Adipocyte (in vitro differentiated cells): ENCODE measurements around the gene FOXA3.

ENCODE experiments used
- DNase-seq: peaks from one replicate; pipeline ENCODE4 v3.0.0-alpha.2; 2015; ENCODE audit warnings: low read depth
- H3K27me3 ChIP-seq: replicated peaks from 2 replicates; pipeline ENCODE4 v1.7.0; 2013; ENCODE audit warnings: mild to moderate bottlenecking, low read length, moderate library complexity; ENCODE audit not compliant: control insufficient read depth, insufficient read depth
- H3K36me3 ChIP-seq: 2 replicates; pipeline ENCODE4 v1.7.0; 2013; ENCODE audit warnings: low read length, mild to moderate bottlenecking, moderate library complexity; ENCODE audit not compliant: control insufficient read depth, insufficient read depth, severe bottlenecking
- H3K4me1 ChIP-seq: 2 replicates; pipeline ENCODE4 v1.7.0; 2013; ENCODE audit warnings: mild to moderate bottlenecking, low read length, moderate library complexity; ENCODE audit not compliant: control insufficient read depth, insufficient read depth
- H3K4me3 ChIP-seq: 2 replicates; pipeline ENCODE4 v1.7.0; 2013; ENCODE audit warnings: mild to moderate bottlenecking, low read length, moderate library complexity
- H3K9ac ChIP-seq: 2 replicates; pipeline ENCODE4 v1.7.0; 2013; ENCODE audit warnings: mild to moderate bottlenecking, low read length, moderate library complexity
- H3K9me3 ChIP-seq: 2 replicates; pipeline ENCODE4 v1.7.0; 2013; ENCODE audit warnings: mild to moderate bottlenecking, low read length, moderate library complexity; ENCODE audit not compliant: control insufficient read depth

FOXA3 gene

GRCh38 chr19:45822716-45823115, 41.4 kb upstream of the FOXA3 start:
- Histone ChIP-seq H3K36me3 (peaks cover 65% of the 10 kb centered on the region), H3K9ac (no peak overlapping the region), H3K27me3 (no peaks in the 10 kb centered on the region), H3K4me3 (no peak overlapping the region), H3K4me1 (no peaks in the 10 kb centered on the region), H3K9me3 (no peaks in the 10 kb centered on the region)
- no peak for DNase-seq

GRCh38 chr19:45823182-45823581, 40.9 kb upstream of the FOXA3 start:
- Histone ChIP-seq H3K4me3 (no peak overlapping the region), H3K27me3 (no peaks in the 10 kb centered on the region), H3K9me3 (no peaks in the 10 kb centered on the region), H3K4me1 (no peaks in the 10 kb centered on the region), H3K36me3 (peaks cover 69% of the 10 kb centered on the region), H3K9ac (no peak overlapping the region)
- no peak for DNase-seq

- no peaks in the 10 kb centered on the region for H3K27me3 ChIP-seq
- peaks cover 78% of the 10 kb centered on the region for H3K36me3 ChIP-seq
- no peak for DNase-seq
- H3K9me3 ChIP-seq: no peaks in the 10 kb centered on the region
- H3K4me1 ChIP-seq: no peaks in the 10 kb centered on the region
- H3K4me3 ChIP-seq: no peak overlapping the region
- no peak overlapping the region for H3K9ac ChIP-seq
These were observed 40.1 kb upstream of the FOXA3 start for GRCh38 chr19:45824041-45824471.

GRCh38 chr19:45824531-45825262, 39.4 kb upstream of the FOXA3 start:
- Histone ChIP-seq H3K36me3 (peaks cover 84% of the 10 kb centered on the region), H3K27me3 (no peaks in the 10 kb centered on the region), H3K9me3 (no peaks in the 10 kb centered on the region), H3K9ac (no peak overlapping the region), H3K4me3 (no peak overlapping the region), H3K4me1 (no peaks in the 10 kb centered on the region)
- no peak for DNase-seq

DNA sequence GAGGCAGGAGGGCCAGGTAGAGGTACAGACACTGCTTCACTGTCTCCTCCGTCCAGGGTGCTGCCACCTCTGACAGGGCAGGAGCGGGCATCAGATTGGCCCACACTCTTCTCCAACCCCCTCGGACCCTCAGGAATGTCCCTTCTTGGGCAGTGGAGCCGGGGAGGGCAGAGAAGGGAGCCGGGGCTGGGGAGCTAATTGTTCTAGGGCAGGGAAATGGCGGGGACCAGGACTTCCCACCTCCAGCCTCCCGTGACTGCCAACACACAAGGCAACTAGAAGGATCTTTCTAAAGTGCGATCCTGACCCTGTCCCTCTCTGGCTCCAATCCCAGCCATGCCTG, 38.9 kb upstream of the FOXA3 start:
- no peak for DNase-seq
- H3K4me1 ChIP-seq: no peaks in the 10 kb centered on the region
- H3K36me3 ChIP-seq: peaks cover 84% of the 10 kb centered on the region
- no peaks in the 10 kb centered on the region for H3K27me3 ChIP-seq
- no peak overlapping the region for H3K9ac ChIP-seq
- H3K9me3 ChIP-seq: no peaks in the 10 kb centered on the region
- no peak overlapping the region for H3K4me3 ChIP-seq

DNA sequence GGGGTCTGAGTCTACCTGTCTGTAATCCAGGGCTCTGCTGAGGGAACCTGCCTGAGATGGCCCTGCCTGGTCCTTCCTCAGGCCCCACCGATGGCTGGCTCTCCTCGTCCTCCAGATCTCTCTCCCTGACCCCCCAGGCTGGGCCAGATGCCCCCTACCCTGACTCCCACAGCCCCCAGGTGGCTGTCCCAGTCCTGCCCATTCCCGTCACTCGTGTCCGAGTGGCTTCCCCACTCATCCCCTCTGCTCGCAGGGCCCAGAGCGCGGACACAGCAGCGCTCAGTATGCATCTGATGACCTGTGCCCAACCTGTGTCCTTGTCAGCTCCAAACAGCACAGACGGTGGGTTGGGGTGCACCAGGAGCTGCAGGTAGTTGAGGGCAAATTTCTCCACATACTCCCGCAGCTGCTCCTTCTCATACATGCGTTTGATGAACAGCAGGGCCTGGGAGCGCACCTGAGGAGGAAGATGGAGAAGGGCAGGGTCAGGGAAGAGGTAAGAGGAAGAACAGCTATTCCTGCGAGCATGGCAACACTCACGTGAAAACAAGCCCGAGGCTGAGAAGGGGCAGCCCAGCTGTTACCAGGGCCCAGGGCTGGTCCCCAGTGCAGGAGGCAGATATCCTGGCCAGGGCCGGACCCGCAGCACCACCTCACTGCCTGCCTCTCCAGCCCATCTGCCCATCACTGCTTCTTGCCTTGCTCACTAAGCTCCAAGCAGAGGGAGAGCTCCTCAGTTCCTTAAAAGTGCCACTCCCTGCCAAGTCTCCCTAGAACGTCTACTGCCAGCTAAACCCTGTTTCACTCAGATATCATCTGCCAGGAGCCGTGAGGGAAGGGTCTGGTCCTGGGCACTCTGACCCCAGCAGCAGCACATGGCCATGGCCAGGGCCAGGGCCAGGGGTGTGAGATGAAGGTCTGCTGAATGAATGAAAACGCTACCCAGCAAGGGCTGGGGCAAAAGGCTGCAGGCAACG, 37.9 kb upstream of the FOXA3 start:
- no peak for DNase-seq
- H3K4me1 ChIP-seq: no peaks in the 10 kb centered on the region

GRCh38 chr19:45826934-45827333, 37.2 kb upstream of the FOXA3 start:
- Histone ChIP-seq H3K9me3 (no peaks in the 10 kb centered on the region), H3K9ac (no peak overlapping the region), H3K4me1 (no peaks in the 10 kb centered on the region), H3K27me3 (no peaks in the 10 kb centered on the region), H3K36me3 (peaks cover 89% of the 10 kb centered on the region), H3K4me3 (no peak overlapping the region)
- DNase-seq: no peak

More for the DNA sequence above, 37.9 kb upstream of the FOXA3 start:
- H3K4me3 ChIP-seq: no peak overlapping the region
- H3K27me3 ChIP-seq: no peaks in the 10 kb centered on the region
- no peak overlapping the region for H3K9ac ChIP-seq
- no peaks in the 10 kb centered on the region for H3K9me3 ChIP-seq
- peaks cover 84% of the 10 kb centered on the region for H3K36me3 ChIP-seq

GRCh38 chr19:45827459-45828093, 36.5 kb upstream of the FOXA3 start:
- peaks cover 92% of the 10 kb centered on the region for H3K36me3 ChIP-seq
- DNase-seq: no peak
- no peaks in the 10 kb centered on the region for H3K9me3 ChIP-seq

GRCh38 chr19:45828523-45828922, 35.6 kb upstream of the FOXA3 start:
- peaks cover 90% of the 10 kb centered on the region for H3K36me3 ChIP-seq
- H3K4me1 ChIP-seq: no peaks in the 10 kb centered on the region
- H3K27me3 ChIP-seq: no peaks in the 10 kb centered on the region
- H3K4me3 ChIP-seq: no peak overlapping the region
- no peak for DNase-seq
- no peak overlapping the region for H3K9ac ChIP-seq
- H3K9me3 ChIP-seq: no peaks in the 10 kb centered on the region

More at GRCh38 chr19:45827459-45828093, 36.5 kb upstream of the FOXA3 start:
- Histone ChIP-seq H3K27me3 (no peaks in the 10 kb centered on the region), H3K4me3 (no peak overlapping the region), H3K9ac (no peak overlapping the region), H3K4me1 (no peaks in the 10 kb centered on the region)

GRCh38 chr19:45828945-45829344, 35.2 kb upstream of the FOXA3 start:
- Histone ChIP-seq H3K9ac (no peak overlapping the region), H3K4me1 (no peaks in the 10 kb centered on the region), H3K27me3 (no peaks in the 10 kb centered on the region), H3K36me3 (peaks cover 90% of the 10 kb centered on the region), H3K4me3 (no peak overlapping the region), H3K9me3 (no peaks in the 10 kb centered on the region)
- DNase-seq: no peak

- no peaks in the 10 kb centered on the region for H3K27me3 ChIP-seq
- peaks cover 89% of the 10 kb centered on the region for H3K36me3 ChIP-seq
- H3K9me3 ChIP-seq: no peaks in the 10 kb centered on the region
- no peak overlapping the region for H3K4me3 ChIP-seq
- no peak overlapping the region for H3K9ac ChIP-seq
- no peaks in the 10 kb centered on the region for H3K4me1 ChIP-seq
- DNase-seq: no peak
These were observed 29.2 kb upstream of the FOXA3 start for GRCh38 chr19:45834970-45835369.
